Measurements from ENCODE around the gene TRAPPC4.

- TF ChIP-seq CTCF (IDR thresholded peaks at IDR 0.05): no peak
- TF ChIP-seq ELF1 (IDR thresholded peaks at IDR 0.05): no peak
These were observed 20.3 kb downstream of the TRAPPC4 start for GRCh38 chr11:119038884-119039283.

Measured in SK-N-SH (cell line).